KOPT-K1 (cell line): Measurements from ENCODE around the gene NRTN.
"Not testable (repeated sequence)": the region's sequence is repeated elsewhere in the genome, so short reads cannot be mapped to it uniquely, and the experiment has no call there.

Source experiments
- H3K27ac ChIP-seq: fragments of 200-600 bp; sonication (generic); 2 replicates; pipeline ENCODE4 v1.5.1; 2016; ENCODE audit warnings: antibody characterized with exemption, mild to moderate bottlenecking, low read depth, low read length; ENCODE audit not compliant: poor library complexity, severe bottlenecking
- H3K36me3 ChIP-seq: fragments of 200-600 bp; sonication (generic); 2 replicates; pipeline ENCODE4 v1.5.1; 2017; ENCODE audit warnings: antibody characterized with exemption, mild to moderate bottlenecking, low read length, moderate library complexity; ENCODE audit not compliant: insufficient read depth
- H3K9me3 ChIP-seq: fragments of 200-600 bp; sonication (generic); 2 replicates; pipeline ENCODE4 v1.5.1; 2017; ENCODE audit warnings: antibody characterized with exemption, low read length, mild to moderate bottlenecking; ENCODE audit not compliant: insufficient read depth, poor library complexity, severe bottlenecking

NRTN gene

GRCh38 chr19:5832527-5833216, 27.8 kb downstream of the NRTN start:
- Histone ChIP-seq H3K36me3 (no peaks in the 10 kb centered on the region), H3K9me3 (no peaks in the 10 kb centered on the region), H3K27ac (no peak overlapping the region)

GRCh38 chr19:5837761-5838352, 33.0 kb downstream of the NRTN start:
- Histone ChIP-seq H3K9me3 (no peaks in the 10 kb centered on the region), H3K27ac (no peak overlapping the region), H3K36me3 (no peaks in the 10 kb centered on the region)

GRCh38 chr19:5838353-5839064, 33.6 kb downstream of the NRTN start:
- Histone ChIP-seq H3K9me3 (no peaks in the 10 kb centered on the region), H3K27ac (no peak overlapping the region), H3K36me3 (no peaks in the 10 kb centered on the region)

- Histone ChIP-seq H3K9me3 (no peaks in the 10 kb centered on the region), H3K27ac (no peak within 1 kb of the TSS), H3K36me3 (no peaks in the 10 kb centered on the region)
Observed at GRCh38 chr19:5839065-5840017, 34.5 kb downstream of the NRTN start, which contains the start of gene FUT6. Gene FUT6, minus strand, starts transcription at chr19:5839702. Its CDS starts 7,135 bp downstream, at chr19:5832567.

GRCh38 chr19:5841735-5842111, 36.9 kb downstream of the NRTN start:
- H3K27ac ChIP-seq, H3K9me3 ChIP-seq: not testable (repeated sequence)

GRCh38 chr19:5843295-5843927, 38.5 kb downstream of the NRTN start:
- Histone ChIP-seq H3K36me3 (no peaks in the 10 kb centered on the region), H3K9me3 (no peaks in the 10 kb centered on the region)

More at GRCh38 chr19:5841735-5842111, 36.9 kb downstream of the NRTN start:
- not testable (repeated sequence) for H3K36me3 ChIP-seq

GRCh38 chr19:5844456-5845433, 39.9 kb downstream of the NRTN start:
- H3K36me3 ChIP-seq = no peaks in the 10 kb centered on the region
- H3K27ac ChIP-seq = no peak overlapping the region
- no peaks in the 10 kb centered on the region for H3K9me3 ChIP-seq

More at GRCh38 chr19:5843295-5843927, 38.5 kb downstream of the NRTN start:
- no peak overlapping the region for H3K27ac ChIP-seq

- not testable (repeated sequence) for H3K36me3 ChIP-seq, H3K27ac ChIP-seq, H3K9me3 ChIP-seq
Observed at GRCh38 chr19:5847846-5848245, 43.0 kb downstream of the NRTN start.

- not testable (repeated sequence) for H3K36me3 ChIP-seq, H3K27ac ChIP-seq, H3K9me3 ChIP-seq
Observed at GRCh38 chr19:5848621-5849020, 43.8 kb downstream of the NRTN start.

GRCh38 chr19:5850189-5850588, 45.3 kb downstream of the NRTN start:
- Histone ChIP-seq H3K36me3 (no peaks in the 10 kb centered on the region), H3K27ac (no peak overlapping the region)

GRCh38 chr19:5850743-5851293, 46.0 kb downstream of the NRTN start:
- no peaks in the 10 kb centered on the region for H3K9me3 ChIP-seq

More at GRCh38 chr19:5850189-5850588, 45.3 kb downstream of the NRTN start:
- no peaks in the 10 kb centered on the region for H3K9me3 ChIP-seq

GRCh38 chr19:5851302-5851701, 46.4 kb downstream of the NRTN start, which contains the start of gene FUT3:
Gene FUT3, minus strand, starts transcription at chr19:5851449.
- H3K27ac ChIP-seq = no peak within 1 kb of the TSS
- no peaks in the 10 kb centered on the region for H3K36me3 ChIP-seq

More at GRCh38 chr19:5850743-5851293, 46.0 kb downstream of the NRTN start:
- Histone ChIP-seq H3K27ac (no peak overlapping the region), H3K36me3 (no peaks in the 10 kb centered on the region)

GRCh38 chr19:5854121-5854520, 49.3 kb downstream of the NRTN start:
- H3K9me3 ChIP-seq, H3K27ac ChIP-seq, H3K36me3 ChIP-seq: not testable (repeated sequence)

More at GRCh38 chr19:5851302-5851701, 46.4 kb downstream of the NRTN start, which contains the start of gene FUT3:
- H3K9me3 ChIP-seq = no peaks in the 10 kb centered on the region
